ENCODE data around the gene PACSIN3.
A peak's percentile ranks its signal among the peaks of the same experiment; 100 is the strongest.

PACSIN3 gene

DNA sequence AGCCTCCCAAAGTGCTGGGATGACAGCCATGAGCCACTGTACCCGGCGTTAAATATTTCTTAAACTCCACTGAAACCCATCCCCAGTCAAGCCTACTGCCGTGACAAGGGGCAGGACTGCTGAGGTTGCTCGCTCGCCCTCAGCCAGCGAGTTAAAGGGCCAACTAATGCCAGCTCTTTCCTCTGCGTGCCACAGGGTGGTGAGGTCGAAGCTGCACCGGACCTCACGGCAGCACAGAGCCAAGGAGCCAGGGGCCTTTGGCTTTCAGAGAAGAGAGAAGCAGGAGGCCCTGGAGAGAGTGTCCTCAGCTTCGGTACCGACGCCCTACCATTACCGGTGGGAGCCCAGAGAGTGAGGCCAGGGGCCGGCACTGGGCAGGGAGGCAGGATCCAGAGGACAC lies 22.3 kb downstream of the PACSIN3 start:
- TF ChIP-seq SP1 (IDR thresholded peaks at IDR 0.05) = no peak
- TF ChIP-seq HDGF (IDR thresholded peaks at IDR 0.05; ENCODE audit: borderline replicate concordance) = no peak
- TF ChIP-seq NFRKB (IDR thresholded peaks at IDR 0.05) = no peak
- no peak for TF ChIP-seq FOXM1 (IDR thresholded peaks at IDR 0.05; ENCODE audit: borderline replicate concordance)
- TF ChIP-seq ZNF384 (IDR thresholded peaks at IDR 0.05) = no peak
- no peak for TF ChIP-seq PKNOX1 (IDR thresholded peaks at IDR 0.05)
- no peak for TF ChIP-seq LEF1 (IDR thresholded peaks at IDR 0.05; ENCODE audit: borderline replicate concordance)
- no peak for TF ChIP-seq CTBP1 (IDR thresholded peaks at IDR 0.05; ENCODE audit: borderline replicate concordance)
- TF ChIP-seq TARDBP (IDR thresholded peaks at IDR 0.05) = no peak
- TF ChIP-seq L3MBTL2 (conservative IDR thresholded peaks at IDR 0.05) = no peak
- TF ChIP-seq BHLHE40 (IDR thresholded peaks at IDR 0.05; ENCODE audit: borderline replicate concordance) = no peak
- no peak for TF ChIP-seq SUZ12 (IDR thresholded peaks at IDR 0.05)
- TF ChIP-seq ELF4 (IDR thresholded peaks at IDR 0.05) = no peak
- no peak for TF ChIP-seq FOXA1 (IDR thresholded peaks at IDR 0.05)
- no peak for TF ChIP-seq FOXK2 (IDR thresholded peaks at IDR 0.05)
- TF ChIP-seq ARNT (IDR thresholded peaks at IDR 0.05) = no peak
- POLR2A ChIA-PET = interaction anchor here (0.6 to 1.2 kb wide), 3 partner anchors 13 to 461 kb away, joined by 3 read pairs; partner anchors contain the start of gene ARFGAP2
- DNase-seq (ENCODE audit: extremely low spot score) = no peak
- CTCF ChIA-PET = no interaction called here

DNA sequence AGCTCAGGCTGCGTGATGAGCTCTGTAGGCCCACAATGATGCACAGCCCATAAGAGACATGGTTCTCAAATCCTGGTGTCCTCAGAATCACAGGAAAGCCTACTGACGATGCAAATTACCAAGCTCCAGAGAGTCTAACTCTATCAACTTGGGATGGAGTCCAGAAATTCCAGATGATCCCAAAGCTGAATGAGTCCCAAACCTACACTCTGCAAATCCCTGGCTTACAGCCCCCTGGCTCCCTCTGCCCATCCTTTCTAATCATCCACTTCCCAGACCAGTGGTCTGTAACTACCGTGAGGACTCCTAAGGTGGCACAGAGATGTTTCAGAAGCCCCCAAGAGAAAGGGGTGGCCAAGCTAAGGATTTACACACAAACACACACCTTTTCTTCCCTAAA lies 23.0 kb downstream of the PACSIN3 start:
- ChIA-PET CTCF (interaction anchor here (0.6 to 1.0 kb wide), 2 partner anchors 10 to 133 kb away, joined by 3 to 5 read pairs; no protein-coding TSS in a partner anchor), POLR2A (interaction anchor here (1.2 kb wide), 1 partner anchor 277 kb away, joined by 3 read pairs; no protein-coding TSS in a partner anchor)
- no peak for TF ChIP-seq LEF1 (IDR thresholded peaks at IDR 0.05; ENCODE audit: borderline replicate concordance)
- TF ChIP-seq HDGF (IDR thresholded peaks at IDR 0.05; ENCODE audit: borderline replicate concordance) = no peak
- DNase-seq (ENCODE audit: extremely low spot score) = no peak

DNA sequence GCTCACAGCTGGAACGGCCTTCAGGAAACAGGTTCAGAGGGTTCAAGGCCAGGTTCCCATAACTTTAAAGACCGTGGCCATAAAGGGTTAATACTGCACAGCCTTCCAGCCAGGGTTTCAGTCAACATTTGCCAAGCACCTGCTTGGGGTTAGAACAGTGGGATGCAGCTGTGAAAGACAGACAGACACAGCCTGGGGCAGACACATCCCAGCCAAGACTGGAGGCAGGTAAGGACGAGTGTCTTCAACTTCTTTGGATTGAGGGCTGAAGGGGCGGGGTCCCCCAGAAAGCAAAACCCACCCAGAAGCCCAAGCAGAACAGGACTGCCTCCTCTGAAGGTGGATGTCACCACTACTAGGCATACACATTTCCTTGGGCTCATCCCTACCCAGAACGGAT lies 23.8 kb downstream of the PACSIN3 start:
- no peak for TF ChIP-seq NFRKB (IDR thresholded peaks at IDR 0.05)
- TF ChIP-seq FOXK2 (IDR thresholded peaks at IDR 0.05) = no peak
- no peak for TF ChIP-seq SUZ12 (IDR thresholded peaks at IDR 0.05)
- TF ChIP-seq FOXA1 (IDR thresholded peaks at IDR 0.05) = no peak
- TF ChIP-seq L3MBTL2 (conservative IDR thresholded peaks at IDR 0.05) = no peak
- TF ChIP-seq ARNT (IDR thresholded peaks at IDR 0.05) = no peak
- no peak for TF ChIP-seq PKNOX1 (IDR thresholded peaks at IDR 0.05)
- TF ChIP-seq SP1 (IDR thresholded peaks at IDR 0.05) = no peak
- TF ChIP-seq FOXM1 (IDR thresholded peaks at IDR 0.05; ENCODE audit: borderline replicate concordance) = no peak
- no peak for TF ChIP-seq HDGF (IDR thresholded peaks at IDR 0.05; ENCODE audit: borderline replicate concordance)
- TF ChIP-seq LEF1 (IDR thresholded peaks at IDR 0.05; ENCODE audit: borderline replicate concordance) = no peak
- ChIA-PET CTCF (interaction anchor here (1.0 kb wide), 1 partner anchor 9 kb away, joined by 5 read pairs; no protein-coding TSS in a partner anchor), POLR2A (no interaction called here)
- DNase-seq (ENCODE audit: extremely low spot score) = no peak

DNA sequence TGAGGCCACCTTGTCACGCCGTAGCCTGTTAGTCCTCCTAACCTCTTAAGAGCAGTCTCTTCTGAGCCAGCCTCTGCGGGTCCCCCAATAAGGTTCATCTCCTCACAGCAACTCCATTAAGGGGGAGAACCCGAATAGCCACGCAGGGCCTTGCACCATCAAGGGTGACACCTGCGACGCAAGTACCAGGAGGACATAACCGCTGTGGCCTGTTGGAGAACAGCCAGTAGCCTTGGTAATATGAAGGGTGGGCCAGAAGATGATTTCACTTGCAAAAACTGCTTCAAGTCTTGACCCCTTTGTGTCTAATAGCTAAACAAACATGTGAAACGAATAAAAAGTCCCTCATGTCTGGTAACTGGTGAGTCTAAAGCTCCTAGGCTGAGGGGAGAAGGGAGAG lies 24.3 kb downstream of the PACSIN3 start:
- no peak for DNase-seq (ENCODE audit: extremely low spot score)
- no peak for TF ChIP-seq FOXA1 (IDR thresholded peaks at IDR 0.05)
- no peak for TF ChIP-seq CTBP1 (IDR thresholded peaks at IDR 0.05; ENCODE audit: borderline replicate concordance)
- no peak for TF ChIP-seq TARDBP (IDR thresholded peaks at IDR 0.05)
- TF ChIP-seq ARNT (IDR thresholded peaks at IDR 0.05) = no peak
- TF ChIP-seq PKNOX1 (IDR thresholded peaks at IDR 0.05) = no peak
- ChIA-PET POLR2A (no interaction called here), CTCF (interaction anchor here (1.0 kb wide), 1 partner anchor 9 kb away, joined by 5 read pairs; no protein-coding TSS in a partner anchor)

DNA sequence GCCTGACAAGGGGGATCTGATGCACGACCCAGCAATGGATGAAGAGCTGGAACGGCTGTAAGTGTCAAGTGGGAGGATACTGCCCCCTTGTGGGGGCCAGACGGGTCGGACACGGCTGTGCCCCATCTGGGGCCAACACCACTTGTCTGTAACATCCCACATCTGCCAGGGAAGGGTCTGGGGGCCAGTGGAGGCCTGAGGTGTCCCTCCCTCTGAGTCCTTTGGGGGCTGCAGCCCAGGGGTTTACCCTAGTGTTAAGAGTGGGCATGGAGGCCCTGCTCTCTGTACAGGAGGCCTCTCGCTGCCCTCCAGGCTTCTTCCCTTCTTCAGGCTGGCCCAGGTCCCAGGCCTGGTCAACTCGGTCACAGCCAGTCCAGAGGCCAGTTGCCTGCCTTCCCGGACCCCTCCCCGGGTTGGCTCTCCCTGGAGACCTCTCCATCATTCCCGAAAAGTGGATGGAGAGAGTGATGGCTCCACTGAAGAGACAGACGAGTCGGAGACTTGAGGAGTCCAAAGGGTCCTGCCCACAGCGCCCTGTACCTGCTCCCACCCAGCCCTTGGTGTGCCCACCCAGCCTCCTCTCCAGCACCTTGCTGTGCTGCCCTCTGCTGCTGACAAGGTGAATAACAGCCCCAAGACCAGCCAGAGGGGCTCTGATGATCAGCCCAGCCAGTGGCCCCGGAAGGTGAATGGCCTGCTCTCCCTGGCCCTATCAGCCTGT lies 24.9 kb downstream of the PACSIN3 start:
- TF ChIP-seq BHLHE40 (IDR thresholded peaks at IDR 0.05; ENCODE audit: borderline replicate concordance) = no peak
- TF ChIP-seq FOXA1 (IDR thresholded peaks at IDR 0.05) = no peak
- no peak for TF ChIP-seq L3MBTL2 (conservative IDR thresholded peaks at IDR 0.05)
- no peak for TF ChIP-seq LEF1 (IDR thresholded peaks at IDR 0.05; ENCODE audit: borderline replicate concordance)
- TF ChIP-seq ZNF384 (IDR thresholded peaks at IDR 0.05) = no peak
- TF ChIP-seq ARNT (IDR thresholded peaks at IDR 0.05) = no peak
- no peak for TF ChIP-seq CTBP1 (IDR thresholded peaks at IDR 0.05; ENCODE audit: borderline replicate concordance)
- no peak for TF ChIP-seq NFRKB (IDR thresholded peaks at IDR 0.05)
- no peak for TF ChIP-seq FOXK2 (IDR thresholded peaks at IDR 0.05)
- no peak for TF ChIP-seq SUZ12 (IDR thresholded peaks at IDR 0.05)
- TF ChIP-seq PKNOX1 (IDR thresholded peaks at IDR 0.05) = no peak
- TF ChIP-seq TARDBP (IDR thresholded peaks at IDR 0.05) = no peak
- TF ChIP-seq HDGF (IDR thresholded peaks at IDR 0.05; ENCODE audit: borderline replicate concordance) = no peak
- no peak for TF ChIP-seq FOXM1 (IDR thresholded peaks at IDR 0.05; ENCODE audit: borderline replicate concordance)
- no peak for TF ChIP-seq ELF4 (IDR thresholded peaks at IDR 0.05)
- no peak for TF ChIP-seq SP1 (IDR thresholded peaks at IDR 0.05)
- ChIA-PET POLR2A (no interaction called here), CTCF (interaction anchor here (1.0 kb wide), 2 partner anchors 214 to 255 kb away, joined by 3 to 4 read pairs; no protein-coding TSS in a partner anchor)
- DNase-seq (ENCODE audit: extremely low spot score) = peak; percentile 86
